Measurements from ENCODE around the gene ATG12.

ATG12 gene

GRCh38 chr5:115842952-115843351 is 1.6 kb upstream of the ATG12 start:
- peak overlapping the region; percentile 77 for H3K9ac ChIP-seq (ENCODE audit: low read length)

DNA sequence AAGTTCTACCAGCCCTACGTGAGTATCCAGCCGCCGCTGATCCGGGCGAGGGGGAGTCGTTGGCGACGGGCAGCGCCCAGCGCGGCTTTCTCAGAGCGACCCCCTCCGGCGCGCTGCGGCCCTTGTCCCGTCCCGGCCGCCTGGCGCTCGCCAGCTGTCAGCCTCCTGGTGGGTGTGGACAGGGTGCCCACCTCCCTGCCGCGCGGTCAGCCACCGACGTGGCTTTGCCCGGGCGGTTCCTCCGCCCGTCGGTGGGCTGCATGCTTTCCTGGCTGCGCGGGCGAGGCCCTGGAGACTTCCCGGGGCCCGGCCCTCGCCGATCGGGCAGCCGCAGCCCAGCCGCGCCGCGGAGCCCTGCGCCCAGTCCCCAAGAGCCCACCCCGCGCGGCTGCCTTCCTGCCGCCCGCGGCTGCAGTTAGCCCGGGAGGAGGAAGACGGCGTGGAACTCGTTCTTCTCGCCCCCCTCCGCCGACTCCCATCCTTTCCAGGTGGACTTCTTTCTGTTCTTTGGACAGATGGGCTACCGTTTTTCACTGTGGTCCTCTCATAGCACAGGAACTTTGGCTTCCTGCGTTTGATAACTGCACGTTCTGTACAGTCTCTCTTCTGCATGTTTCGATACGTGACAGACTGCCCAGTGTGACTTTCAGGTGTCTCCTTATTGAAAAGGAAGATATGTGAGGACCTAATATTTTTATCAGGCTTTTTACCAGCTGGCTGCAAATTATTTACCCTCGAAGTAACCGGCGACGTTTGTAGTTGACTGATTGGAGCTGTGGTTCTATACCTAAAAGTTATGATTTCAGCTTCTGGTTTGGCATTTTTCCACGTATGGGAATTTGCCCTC is 947 bp upstream of the ATG12 start:
- peak overlapping the region; percentile 99 for H3K4me2 ChIP-seq (ENCODE audit: low read length)
- H3K27ac ChIP-seq (ENCODE audit: low read depth, low read length, poor library complexity, severe bottlenecking): no peak overlapping the region

More at GRCh38 chr5:115842952-115843351, 1.6 kb upstream of the ATG12 start:
- peaks cover 49% of the 10 kb centered on the region for H3K79me2 ChIP-seq (ENCODE audit: insufficient read depth, low read length)
- peaks cover 69% of the 10 kb centered on the region for H3K4me1 ChIP-seq (ENCODE audit: insufficient read depth, low read length, severe bottlenecking)
- no peak overlapping the region for H2AFZ ChIP-seq (ENCODE audit: low read length)
- no peaks in the 10 kb centered on the region for H3K27me3 ChIP-seq (ENCODE audit: insufficient read depth, low read length)
- peaks cover 8% of the 10 kb centered on the region; the same call in 1 of the 2 replicates for H3K36me3 ChIP-seq (ENCODE audit: insufficient read depth, low read length)
- TF ChIP-seq CTCF (IDR thresholded peaks at IDR 0.05; ENCODE audit: low read length): no peak
- TF ChIP-seq EZH2 (IDR thresholded peaks at IDR 0.05; ENCODE audit: borderline replicate concordance, low read length): no peak
- H3K4me3 ChIP-seq (ENCODE audit: low read depth, low read length, poor library complexity, severe bottlenecking): peak overlapping the region; percentile 70
- H3K4me2 ChIP-seq (ENCODE audit: low read length): peak overlapping the region; percentile 99
- H3K9me3 ChIP-seq (ENCODE audit: low read length): no peaks in the 10 kb centered on the region
- H3K27ac ChIP-seq (ENCODE audit: low read depth, low read length, poor library complexity, severe bottlenecking): peak overlapping the region; percentile 37
- 0 out of 2 replicates have a peak, but pooled peaks cover 4% of the 10 kb centered on the region for H4K20me1 ChIP-seq (ENCODE audit: insufficient read depth, low read length)
- no peaks in the 10 kb centered on the region; the same call in 1 of the 2 replicates for H3F3A ChIP-seq (ENCODE audit: insufficient read depth, low read length)
- H3K9me2 ChIP-seq (ENCODE audit: low read depth, low read length): no peaks in the 10 kb centered on the region

GRCh38 chr5:115840873-115841272 is 492 bp downstream of the ATG12 start:
- Histone ChIP-seq H3K9me3 (ENCODE audit: low read length) (no peaks in the 10 kb centered on the region), H3K9me2 (ENCODE audit: low read depth, low read length) (no peaks in the 10 kb centered on the region), H3K4me3 (ENCODE audit: low read depth, low read length, poor library complexity, severe bottlenecking) (peak overlapping the region; percentile 70), H3K27ac (ENCODE audit: low read depth, low read length, poor library complexity, severe bottlenecking) (peak overlapping the region; percentile 71), H2AFZ (ENCODE audit: low read length) (no peak overlapping the region), H3K4me1 (ENCODE audit: insufficient read depth, low read length, severe bottlenecking) (peaks cover 61% of the 10 kb centered on the region), H3F3A (ENCODE audit: insufficient read depth, low read length) (no peaks in the 10 kb centered on the region; the same call in 1 of the 2 replicates), H3K36me3 (ENCODE audit: insufficient read depth, low read length) (peaks cover 29% of the 10 kb centered on the region), H3K4me2 (ENCODE audit: low read length) (peak overlapping the region; percentile 99), H3K9ac (ENCODE audit: low read length) (peak overlapping the region; percentile 77), H3K79me2 (ENCODE audit: insufficient read depth, low read length) (peaks cover 43% of the 10 kb centered on the region), H4K20me1 (ENCODE audit: insufficient read depth, low read length) (0 out of 2 replicates have a peak, but pooled peaks cover 4% of the 10 kb centered on the region), H3K27me3 (ENCODE audit: insufficient read depth, low read length) (no peaks in the 10 kb centered on the region)
- no peak for TF ChIP-seq EZH2 (IDR thresholded peaks at IDR 0.05; ENCODE audit: borderline replicate concordance, low read length)
- no peak for TF ChIP-seq CTCF (IDR thresholded peaks at IDR 0.05; ENCODE audit: low read length)

More for the DNA sequence above, 947 bp upstream of the ATG12 start:
- no peaks in the 10 kb centered on the region for H3K9me3 ChIP-seq (ENCODE audit: low read length)
- H4K20me1 ChIP-seq (ENCODE audit: insufficient read depth, low read length): 0 out of 2 replicates have a peak, but pooled peaks cover 4% of the 10 kb centered on the region
- H3K9ac ChIP-seq (ENCODE audit: low read length): peak overlapping the region; percentile 77
- no peak for TF ChIP-seq EZH2 (IDR thresholded peaks at IDR 0.05; ENCODE audit: borderline replicate concordance, low read length)
- peak; percentile 22; the same call in 1 of the 2 replicates for TF ChIP-seq CTCF (IDR thresholded peaks at IDR 0.05; ENCODE audit: low read length)
- no peak overlapping the region for H2AFZ ChIP-seq (ENCODE audit: low read length)
- peak overlapping the region; percentile 70 for H3K4me3 ChIP-seq (ENCODE audit: low read depth, low read length, poor library complexity, severe bottlenecking)
- peaks cover 69% of the 10 kb centered on the region for H3K4me1 ChIP-seq (ENCODE audit: insufficient read depth, low read length, severe bottlenecking)
- H3K27me3 ChIP-seq (ENCODE audit: insufficient read depth, low read length): no peaks in the 10 kb centered on the region
- peaks cover 55% of the 10 kb centered on the region for H3K79me2 ChIP-seq (ENCODE audit: insufficient read depth, low read length)
- H3K36me3 ChIP-seq (ENCODE audit: insufficient read depth, low read length): peaks cover 15% of the 10 kb centered on the region
- no peaks in the 10 kb centered on the region; the same call in 1 of the 2 replicates for H3F3A ChIP-seq (ENCODE audit: insufficient read depth, low read length)
- no peaks in the 10 kb centered on the region for H3K9me2 ChIP-seq (ENCODE audit: low read depth, low read length)

All from OCI-LY1 (cell line).